ENCODE data around the gene PLA2G4C.
A peak's percentile ranks its signal among the peaks of the same experiment; 100 is the strongest.
"Not testable (repeated sequence)": the region's sequence is repeated elsewhere in the genome, so short reads cannot be mapped to it uniquely, and the experiment has no call there.

PLA2G4C gene

DNA sequence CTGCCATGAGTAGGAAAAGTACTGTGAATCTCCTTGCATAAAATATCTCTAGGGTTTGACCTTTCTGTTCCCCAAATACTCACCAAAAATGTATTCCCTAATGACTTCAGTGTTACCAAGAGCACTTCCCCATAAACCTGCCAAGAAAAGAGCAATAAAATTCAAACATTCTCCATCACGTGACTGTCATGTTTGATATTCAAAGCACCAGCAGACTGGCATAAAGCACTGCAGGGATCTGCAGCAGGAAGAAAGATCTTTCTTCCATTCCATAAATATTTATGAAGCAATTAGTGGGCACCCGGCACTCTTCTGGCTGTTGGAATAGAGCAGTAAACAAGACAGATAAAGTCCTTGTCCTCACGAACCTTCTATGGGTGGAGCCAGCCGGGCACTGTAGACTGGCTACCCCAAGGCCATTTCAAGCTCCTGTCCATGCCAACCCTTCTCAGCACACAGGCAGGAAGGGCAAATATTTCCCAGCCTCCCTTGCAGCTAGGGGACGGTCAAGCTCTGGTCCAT lies 20.3 kb downstream of the PLA2G4C start:
- TF ChIP-seq, protein P1, sequence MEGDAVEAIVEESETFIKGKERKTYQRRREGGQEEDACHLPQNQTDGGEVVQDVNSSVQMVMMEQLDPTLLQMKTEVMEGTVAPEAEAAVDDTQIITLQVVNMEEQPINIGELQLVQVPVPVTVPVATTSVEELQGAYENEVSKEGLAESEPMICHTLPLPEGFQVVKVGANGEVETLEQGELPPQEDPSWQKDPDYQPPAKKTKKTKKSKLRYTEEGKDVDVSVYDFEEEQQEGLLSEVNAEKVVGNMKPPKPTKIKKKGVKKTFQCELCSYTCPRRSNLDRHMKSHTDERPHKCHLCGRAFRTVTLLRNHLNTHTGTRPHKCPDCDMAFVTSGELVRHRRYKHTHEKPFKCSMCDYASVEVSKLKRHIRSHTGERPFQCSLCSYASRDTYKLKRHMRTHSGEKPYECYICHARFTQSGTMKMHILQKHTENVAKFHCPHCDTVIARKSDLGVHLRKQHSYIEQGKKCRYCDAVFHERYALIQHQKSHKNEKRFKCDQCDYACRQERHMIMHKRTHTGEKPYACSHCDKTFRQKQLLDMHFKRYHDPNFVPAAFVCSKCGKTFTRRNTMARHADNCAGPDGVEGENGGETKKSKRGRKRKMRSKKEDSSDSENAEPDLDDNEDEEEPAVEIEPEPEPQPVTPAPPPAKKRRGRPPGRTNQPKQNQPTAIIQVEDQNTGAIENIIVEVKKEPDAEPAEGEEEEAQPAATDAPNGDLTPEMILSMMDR (IDR thresholded peaks at IDR 0.05; ENCODE audit: low read length) = no peak
- no peaks in the 10 kb centered on the region for H4K20me1 ChIP-seq (ENCODE audit: insufficient read depth, low read length)
- 0 out of 2 replicates have a peak, but pooled peaks cover 2% of the 10 kb centered on the region for H3K9me3 ChIP-seq (ENCODE audit: low read length)
- H3K4me3 ChIP-seq (ENCODE audit: low read depth, low read length, poor library complexity, severe bottlenecking) = no peak overlapping the region
- no peak overlapping the region for H3K27ac ChIP-seq (ENCODE audit: low read depth, low read length, poor library complexity, severe bottlenecking)
- H3K9ac ChIP-seq (ENCODE audit: low read length) = no peak overlapping the region
- H3K36me3 ChIP-seq (ENCODE audit: insufficient read depth, low read length) = no peaks in the 10 kb centered on the region; the same call in 1 of the 2 replicates
- H3K79me2 ChIP-seq (ENCODE audit: insufficient read depth, low read length) = no peaks in the 10 kb centered on the region
- H3K27me3 ChIP-seq (ENCODE audit: insufficient read depth, low read length) = peaks cover 4% of the 10 kb centered on the region; the same call in 1 of the 2 replicates
- no peak overlapping the region for H3K4me2 ChIP-seq (ENCODE audit: low read length)
- no peaks in the 10 kb centered on the region for H3K4me1 ChIP-seq (ENCODE audit: insufficient read depth, low read length, severe bottlenecking)
- H3F3A ChIP-seq (ENCODE audit: insufficient read depth, low read length) = no peaks in the 10 kb centered on the region
- no peak overlapping the region for H2AFZ ChIP-seq (ENCODE audit: low read length)
- no peaks in the 10 kb centered on the region for H3K9me2 ChIP-seq (ENCODE audit: low read depth, low read length)

DNA sequence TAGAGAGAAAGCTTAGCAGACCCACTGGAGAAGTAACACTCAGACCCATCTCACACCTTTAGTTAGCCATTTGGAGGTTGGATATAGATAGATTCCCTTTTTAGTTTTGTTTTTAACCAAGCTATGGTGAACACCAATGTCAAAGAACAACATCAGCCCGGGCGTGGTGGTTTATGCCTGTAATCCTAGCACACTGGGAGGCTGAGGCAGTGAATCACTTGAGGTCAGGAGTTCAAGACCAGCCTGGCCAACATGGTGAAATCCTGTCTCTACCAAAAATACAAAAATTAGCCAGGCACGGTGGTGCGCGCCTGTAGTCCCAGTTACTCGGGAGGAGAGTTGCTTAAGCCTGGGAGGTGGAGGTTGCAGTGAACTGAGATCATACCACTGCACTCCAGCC lies 21.6 kb downstream of the PLA2G4C start:
- not testable (repeated sequence) for H3K9me3 ChIP-seq (ENCODE audit: low read length); H3K4me2 ChIP-seq (ENCODE audit: low read length); H3K4me1 ChIP-seq (ENCODE audit: insufficient read depth, low read length, severe bottlenecking); H3F3A ChIP-seq (ENCODE audit: insufficient read depth, low read length); H2AFZ ChIP-seq (ENCODE audit: low read length); H4K20me1 ChIP-seq (ENCODE audit: insufficient read depth, low read length); H3K27me3 ChIP-seq (ENCODE audit: insufficient read depth, low read length); H3K4me3 ChIP-seq (ENCODE audit: low read depth, low read length, poor library complexity, severe bottlenecking); H3K9me2 ChIP-seq (ENCODE audit: low read depth, low read length); H3K27ac ChIP-seq (ENCODE audit: low read depth, low read length, poor library complexity, severe bottlenecking); H3K9ac ChIP-seq (ENCODE audit: low read length); H3K79me2 ChIP-seq (ENCODE audit: insufficient read depth, low read length); H3K36me3 ChIP-seq (ENCODE audit: insufficient read depth, low read length)

DNA sequence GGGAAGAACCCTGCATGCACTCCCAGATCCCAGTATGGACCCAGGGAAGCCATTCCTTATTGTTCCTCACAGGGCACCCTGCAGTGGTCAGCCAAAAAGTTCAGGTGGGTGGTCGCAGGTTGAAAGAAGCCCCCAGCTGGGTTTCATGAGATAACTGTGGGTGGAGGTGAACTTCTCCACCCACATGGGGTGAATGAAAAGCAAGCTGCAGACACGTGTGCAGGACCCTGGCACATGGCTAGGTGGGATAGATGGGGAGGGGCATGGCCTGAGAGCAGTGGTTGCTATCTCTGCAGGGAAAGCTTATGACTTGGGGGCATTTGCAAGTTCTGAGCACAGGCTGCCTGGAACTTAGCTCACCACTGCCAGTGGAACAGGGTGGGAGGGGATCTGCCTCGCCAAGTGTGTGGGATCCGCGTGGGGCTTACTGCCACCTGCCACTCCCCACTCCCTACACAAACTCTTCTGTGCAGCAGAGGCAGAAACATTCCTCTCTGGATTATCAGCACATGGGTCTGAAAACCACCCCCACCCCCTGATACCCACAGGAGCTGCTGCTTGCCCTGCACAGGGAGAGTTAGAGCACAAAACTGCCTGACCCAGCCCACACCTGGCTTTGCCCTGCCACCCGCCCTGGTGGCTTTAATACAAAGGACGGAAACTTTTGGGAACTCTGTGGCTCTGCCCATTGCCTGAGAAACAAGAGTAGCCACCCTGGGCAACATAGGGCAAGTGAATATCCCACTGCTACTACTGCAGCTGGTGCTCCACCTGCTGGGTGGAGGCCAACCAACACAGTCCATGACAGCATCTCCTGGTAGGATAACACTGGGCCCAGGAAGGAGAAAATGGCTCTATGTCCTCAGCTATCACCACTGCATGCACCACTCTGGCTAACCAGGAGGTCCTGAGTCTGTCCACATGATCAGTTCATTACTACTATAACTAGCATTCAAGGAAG lies 24.4 kb downstream of the PLA2G4C start:
- Histone ChIP-seq H3K9ac (ENCODE audit: low read length) (no peak overlapping the region), H2AFZ (ENCODE audit: low read length) (no peak overlapping the region), H3K27me3 (ENCODE audit: insufficient read depth, low read length) (no peaks in the 10 kb centered on the region; the same call in 1 of the 2 replicates), H3K4me3 (ENCODE audit: low read depth, low read length, poor library complexity, severe bottlenecking) (no peak overlapping the region), H3K79me2 (ENCODE audit: insufficient read depth, low read length) (no peaks in the 10 kb centered on the region), H3K4me1 (ENCODE audit: insufficient read depth, low read length, severe bottlenecking) (no peaks in the 10 kb centered on the region), H4K20me1 (ENCODE audit: insufficient read depth, low read length) (no peaks in the 10 kb centered on the region), H3K9me2 (ENCODE audit: low read depth, low read length) (no peaks in the 10 kb centered on the region), H3K36me3 (ENCODE audit: insufficient read depth, low read length) (no peaks in the 10 kb centered on the region; the same call in 1 of the 2 replicates), H3K9me3 (ENCODE audit: low read length) (no peaks in the 10 kb centered on the region), H3F3A (ENCODE audit: insufficient read depth, low read length) (no peaks in the 10 kb centered on the region), H3K27ac (ENCODE audit: low read depth, low read length, poor library complexity, severe bottlenecking) (no peak overlapping the region), H3K4me2 (ENCODE audit: low read length) (no peak overlapping the region)
- TF ChIP-seq EZH2 (IDR thresholded peaks at IDR 0.05; ENCODE audit: borderline replicate concordance, low read length) = no peak
- TF ChIP-seq, protein P1 (IDR thresholded peaks at IDR 0.05; ENCODE audit: low read length) = peak; percentile 33; the same call in 1 of the 2 replicates

All from OCI-LY1 (cell line).